ENCODE results near the gene KLHL24. TPM values are rescaled to one million over a fixed set of nuclear protein-coding genes. Genes with fewer than 3 reads are reported as not detected.
A peak's percentile ranks its signal among the peaks of the same experiment; 100 is the strongest.

The KLHL24 gene
- total RNA-seq, 1 experiment from 2014 or later = 17.7 TPM

GRCh38 chr3:183613366-183614285 is 21.8 kb upstream of the KLHL24 start:
- Mint-ChIP-seq H3K27me3 (ENCODE audit: low read depth) (peaks cover 22% of the 10 kb centered on the region), H3K4me3 (no peak overlapping the region), H3K9me3 (peaks cover 0 to 3% of the 10 kb centered on the region in 2 experiments; a peak in 1 of 5 replicates), H3K36me3 (ENCODE audit: insufficient read depth in 1 of 3, low read depth in 3 of 3) (no peaks in the 10 kb centered on the region), H3K4me1 (peaks cover 11 to 14% of the 10 kb centered on the region in 2 experiments), H3K27ac (no peak overlapping the region)
- no peak overlapping the region for H2BK5ac ChIP-seq (ENCODE audit: insufficient read length, low read length)
- H3K4ac ChIP-seq (ENCODE audit: low read depth, low read length) = no peak overlapping the region
- H3K9me3 ChIP-seq (ENCODE audit: control insufficient read depth, low read depth, low read length) = no peaks in the 10 kb centered on the region
- no peak overlapping the region for H2BK12ac ChIP-seq (ENCODE audit: insufficient read length, low read depth, low read length)
- no peaks in the 10 kb centered on the region for H3K79me2 ChIP-seq (ENCODE audit: insufficient read depth, low read length)
- no peak overlapping the region for H3K9ac ChIP-seq (ENCODE audit: extremely low read depth, insufficient read length, low read length)
- no peak overlapping the region for H3K56ac ChIP-seq (ENCODE audit: insufficient read length, low read depth, low read length)
- WGBS (ENCODE audit: extremely low coverage, insufficient read length, low lambda C conversion rate) = no CpG with 5 or more reads among the region's 7 CpGs
- H2BK120ac ChIP-seq (ENCODE audit: low read depth, low read length, poor library complexity, severe bottlenecking) = no peak overlapping the region
- H3K4me2 ChIP-seq (ENCODE audit: insufficient read depth, insufficient read length, low read length) = no peak overlapping the region
- peak overlapping the region; percentile 18 for H4K8ac ChIP-seq (replicated peaks; ENCODE audit: insufficient read length, low read depth, low read length)
- H3K18ac ChIP-seq (ENCODE audit: insufficient read length, low read depth, low read length) = no peak overlapping the region
- H2BK20ac ChIP-seq (ENCODE audit: low read depth, low read length, poor library complexity, severe bottlenecking) = no peak overlapping the region
- H3K4me1 ChIP-seq (ENCODE audit: insufficient read depth, low read length) = peaks cover 2% of the 10 kb centered on the region; the same call in 1 of the 2 replicates
- no peak overlapping the region for H4K5ac ChIP-seq (ENCODE audit: insufficient read length, low read depth, low read length)
- no peak for TF ChIP-seq CTCF (conservative IDR thresholded peaks at IDR 0.05)
- H4K20me1 ChIP-seq (ENCODE audit: control insufficient read depth, insufficient read depth, insufficient read length) = no peaks in the 10 kb centered on the region
- DNase-seq = no peak
- no peaks in the 10 kb centered on the region for H3K79me1 ChIP-seq (ENCODE audit: insufficient read depth, low read depth, low read length, poor library complexity, severe bottlenecking)
- H3K14ac ChIP-seq (ENCODE audit: insufficient read depth, low read length) = no peak overlapping the region
- no peaks in the 10 kb centered on the region for H3K27me3 ChIP-seq (ENCODE audit: insufficient read depth, low read length)
- no peak overlapping the region for H2AK5ac ChIP-seq (ENCODE audit: insufficient read length, low read length)
- H2BK15ac ChIP-seq (ENCODE audit: low read depth, low read length) = no peak overlapping the region
- no peak overlapping the region for H2AFZ ChIP-seq (ENCODE audit: low read length)
- H3K23ac ChIP-seq (ENCODE audit: insufficient read length, low read depth, low read length) = no peak overlapping the region
- H3K27ac ChIP-seq (ENCODE audit: insufficient read length, low read depth, low read length) = no peak overlapping the region
- no peak overlapping the region for H3T11ph ChIP-seq (ENCODE audit: low read length)
- no peak overlapping the region for H4K91ac ChIP-seq (ENCODE audit: insufficient read length, low read depth, low read length)
- H3K23me2 ChIP-seq (ENCODE audit: insufficient read length, low read depth, low read length, poor library complexity, severe bottlenecking) = no peaks in the 10 kb centered on the region

Measured in H9 (cell line).